ENCODE measurements around the gene ABCC8. TPM values are rescaled to one million over a fixed set of nuclear protein-coding genes. Genes with fewer than 3 reads are reported as not detected.

The ABCC8 gene
- total RNA-seq, 1 donor from 2014 or later = not detected

GRCh38 chr11:17452668-17453067, 24.0 kb downstream of the ABCC8 start:
- no peak for TF ChIP-seq CTCF (conservative IDR thresholded peaks at IDR 0.05; ENCODE audit: low read depth, low read length)
- no peak for DNase-seq (ENCODE audit: low read depth)
- no peak overlapping the region for H3K4me3 ChIP-seq (ENCODE audit: low read depth, low read length)

- TF ChIP-seq CTCF (conservative IDR thresholded peaks at IDR 0.05; ENCODE audit: low read depth, low read length) = no peak
- H3K4me3 ChIP-seq (ENCODE audit: low read depth, low read length) = no peak overlapping the region
- DNase-seq (ENCODE audit: low read depth) = no peak
Measured at GRCh38 chr11:17449158-17449557, 27.5 kb downstream of the ABCC8 start.

GRCh38 chr11:17446482-17446881, 30.2 kb downstream of the ABCC8 start:
- no peak overlapping the region for H3K4me3 ChIP-seq (ENCODE audit: low read depth, low read length)
- no peak for TF ChIP-seq CTCF (conservative IDR thresholded peaks at IDR 0.05; ENCODE audit: low read depth, low read length)
- DNase-seq (ENCODE audit: low read depth) = no peak

GRCh38 chr11:17445240-17445795, 31.3 kb downstream of the ABCC8 start:
- no peak overlapping the region for H3K4me3 ChIP-seq (ENCODE audit: low read depth, low read length)
- no peak for DNase-seq (ENCODE audit: low read depth)
- no peak for TF ChIP-seq CTCF (conservative IDR thresholded peaks at IDR 0.05; ENCODE audit: low read depth, low read length)

GRCh38 chr11:17443926-17444690, 32.5 kb downstream of the ABCC8 start:
- TF ChIP-seq CTCF (conservative IDR thresholded peaks at IDR 0.05; ENCODE audit: low read depth, low read length) = no peak
- H3K4me3 ChIP-seq (ENCODE audit: low read depth, low read length) = no peak overlapping the region
- no peak for DNase-seq (ENCODE audit: low read depth)

- H3K4me3 ChIP-seq (ENCODE audit: low read depth, low read length) = no peak overlapping the region
- DNase-seq (ENCODE audit: low read depth) = no peak
- TF ChIP-seq CTCF (conservative IDR thresholded peaks at IDR 0.05; ENCODE audit: low read depth, low read length) = no peak
Measured at GRCh38 chr11:17443423-17443822, 33.2 kb downstream of the ABCC8 start.

- H3K4me3 ChIP-seq (ENCODE audit: low read depth, low read length) = no peak overlapping the region
- no peak for DNase-seq (ENCODE audit: low read depth)
- no peak for TF ChIP-seq CTCF (conservative IDR thresholded peaks at IDR 0.05; ENCODE audit: low read depth, low read length)
Measured at GRCh38 chr11:17443000-17443399, 33.6 kb downstream of the ABCC8 start.

Measured in epithelial cell of proximal tubule (primary cell).